ENCODE measurements around the gene XCL2. TPM values are rescaled to one million over a fixed set of nuclear protein-coding genes. Genes with fewer than 3 reads are reported as not detected.
A peak's percentile ranks its signal among the peaks of the same experiment; 100 is the strongest.
"Not testable (repeated sequence)": the region's sequence is repeated elsewhere in the genome, so short reads cannot be mapped to it uniquely, and the experiment has no call there.

XCL2 gene
- polyA plus RNA-seq, 4 donors, result 0.42 to 1.1 TPM; not detected in 2

DNA sequence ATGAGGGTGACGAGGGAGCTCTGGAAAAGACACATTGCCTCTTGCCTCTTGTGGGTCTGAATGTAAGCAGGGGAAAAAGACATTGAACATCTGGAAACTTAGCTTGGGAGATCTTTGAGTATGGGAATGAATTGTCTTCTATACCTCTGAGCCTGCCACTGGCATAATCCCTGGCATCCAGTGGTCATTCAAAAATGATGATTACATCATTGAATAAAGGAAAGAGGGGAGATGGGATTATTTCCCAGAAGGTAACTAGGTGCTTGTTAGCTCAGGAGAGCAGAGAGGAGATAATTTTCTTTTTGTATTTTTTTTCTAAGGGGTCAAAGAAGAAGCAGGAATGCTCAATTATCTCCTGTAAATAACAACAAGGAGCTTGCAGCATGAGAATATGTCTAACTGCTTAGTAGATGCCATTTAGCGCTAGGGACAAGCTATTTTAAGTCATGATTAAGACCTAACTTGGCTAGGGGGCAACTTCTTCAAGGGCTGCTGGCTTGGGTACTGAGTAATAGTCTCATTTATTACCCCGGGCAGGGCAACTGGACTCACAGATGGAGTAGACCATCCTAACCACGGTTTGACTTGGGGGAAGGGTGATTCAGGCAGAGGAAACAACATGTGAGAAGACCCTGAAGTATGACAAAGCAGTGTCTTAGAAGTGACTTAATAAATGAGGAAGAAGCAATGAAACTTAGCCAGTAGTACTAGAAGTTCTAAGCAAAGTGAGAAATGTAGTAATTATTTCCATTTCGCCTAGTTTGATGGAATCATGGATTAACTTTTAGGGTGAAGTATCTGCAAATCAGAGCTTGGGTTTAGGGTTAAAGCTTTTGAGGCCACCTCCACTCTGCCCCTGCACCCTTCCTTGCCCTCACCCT, 11.0 kb upstream of the XCL2 start:
- 70 to 85% (median 77%) methylated on average over 5 of the region's 5 CpGs for WGBS, 3 donors
- FAIRE-seq, result no peak
- H3K36me3 ChIP-seq (ENCODE audit: control insufficient read depth in 3 of 3, insufficient read depth in 2 of 3, low read depth in 1 of 3, low read length in 3 of 3), result no peaks in the 10 kb centered on the region
- H3K4me1 ChIP-seq (ENCODE audit: control insufficient read depth in 3 of 3, insufficient read depth in 2 of 3, low read depth in 1 of 3, low read length in 2 of 3), result no peaks in the 10 kb centered on the region
- H3K9me3 ChIP-seq (ENCODE audit: control insufficient read depth in 2 of 2, insufficient read depth in 1 of 2, low read depth in 1 of 2, low read length in 1 of 2), result no peaks in the 10 kb centered on the region
- no peak for DNase-seq
- H3K27ac ChIP-seq (ENCODE audit: low read depth in 1 of 3, low read length in 2 of 3), result no peak overlapping the region
- no peaks in the 10 kb centered on the region for H3K27me3 ChIP-seq (ENCODE audit: control insufficient read depth in 3 of 3, insufficient read depth in 3 of 3, low read length in 3 of 3)
- no peak overlapping the region for H3K4me3 ChIP-seq (ENCODE audit: low read depth in 1 of 3, low read length in 3 of 3)

DNA sequence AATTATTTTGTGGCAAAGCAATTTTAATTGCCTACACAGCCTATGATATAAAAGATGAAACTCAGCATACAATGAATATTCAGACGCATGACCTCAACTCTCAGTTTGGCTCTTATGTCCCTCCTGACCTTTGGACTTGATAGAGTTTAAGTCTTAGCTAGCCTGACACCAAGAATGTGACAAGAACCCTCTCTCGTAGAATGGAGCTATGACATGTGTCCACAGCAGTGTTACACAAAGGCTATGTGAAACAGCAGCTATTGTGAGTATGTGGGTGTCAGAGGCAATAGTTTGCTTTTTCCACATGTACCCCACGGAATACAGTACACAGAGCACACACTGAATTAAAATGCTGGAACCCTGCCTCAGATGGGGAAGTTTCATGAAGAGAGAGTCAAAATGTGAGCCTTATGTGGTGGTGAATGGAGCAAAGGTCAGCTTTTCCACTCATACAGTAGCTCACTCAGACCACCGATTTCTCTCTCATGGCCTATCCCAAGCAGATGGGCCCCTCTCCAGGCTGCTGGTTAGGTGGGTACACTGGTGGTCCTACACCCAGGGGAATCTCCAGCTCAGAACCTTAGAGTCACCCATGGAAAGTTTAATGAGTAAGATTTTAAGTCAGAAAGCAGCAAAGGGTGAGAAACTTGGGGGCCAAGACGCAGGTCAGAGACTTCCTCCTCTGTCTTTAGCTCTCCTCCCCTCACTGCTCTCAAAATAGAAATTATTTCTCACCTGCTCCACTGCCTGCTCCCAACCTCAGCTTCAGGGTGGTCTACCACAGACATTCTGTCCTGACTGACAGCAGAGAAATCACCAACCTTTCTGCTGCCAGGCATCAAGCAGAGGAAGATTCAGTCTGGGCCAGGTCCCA, 10.1 kb upstream of the XCL2 start:
- WGBS, 3 donors, result 60 to 84% (median 81%) methylated on average over 5 of the region's 5 CpGs
- Histone ChIP-seq H3K36me3 (ENCODE audit: control insufficient read depth in 3 of 3, insufficient read depth in 2 of 3, low read depth in 1 of 3, low read length in 3 of 3) (no peaks in the 10 kb centered on the region), H3K9me3 (ENCODE audit: control insufficient read depth in 2 of 2, insufficient read depth in 1 of 2, low read depth in 1 of 2, low read length in 1 of 2) (no peaks in the 10 kb centered on the region), H3K27ac (ENCODE audit: low read depth in 1 of 3, low read length in 2 of 3) (no peak overlapping the region), H3K27me3 (ENCODE audit: control insufficient read depth in 3 of 3, insufficient read depth in 3 of 3, low read length in 3 of 3) (no peaks in the 10 kb centered on the region), H3K4me3 (ENCODE audit: low read depth in 1 of 3, low read length in 3 of 3) (no peak overlapping the region), H3K4me1 (ENCODE audit: control insufficient read depth in 3 of 3, insufficient read depth in 2 of 3, low read depth in 1 of 3, low read length in 2 of 3) (no peaks in the 10 kb centered on the region)
- no peak for DNase-seq
- no peak for FAIRE-seq

DNA sequence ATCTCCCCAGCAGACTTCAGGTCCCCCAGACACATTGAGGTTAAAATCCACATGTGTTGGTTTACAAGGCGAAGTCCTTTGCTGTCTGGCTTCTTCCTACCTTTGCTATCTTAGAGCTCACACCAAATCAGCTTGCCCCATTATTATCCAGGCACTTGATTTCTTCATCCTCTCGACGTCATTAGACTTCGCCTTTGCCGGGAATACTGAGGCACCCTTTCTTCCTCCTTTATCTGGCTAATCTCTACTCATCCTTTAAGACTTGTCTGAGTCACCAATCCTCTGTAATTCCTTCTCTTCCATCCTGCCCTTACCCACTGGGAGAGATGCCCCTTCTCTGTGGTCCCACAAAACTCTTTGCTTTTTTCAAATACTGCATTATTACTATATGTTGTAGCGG, 9.2 kb upstream of the XCL2 start:
- Histone ChIP-seq H3K27ac (ENCODE audit: low read depth in 1 of 3, low read length in 2 of 3) (no peak overlapping the region), H3K4me1 (ENCODE audit: control insufficient read depth in 3 of 3, insufficient read depth in 2 of 3, low read depth in 1 of 3, low read length in 2 of 3) (no peaks in the 10 kb centered on the region), H3K36me3 (ENCODE audit: control insufficient read depth in 3 of 3, insufficient read depth in 2 of 3, low read depth in 1 of 3, low read length in 3 of 3) (no peaks in the 10 kb centered on the region), H3K27me3 (ENCODE audit: control insufficient read depth in 3 of 3, insufficient read depth in 3 of 3, low read length in 3 of 3) (no peaks in the 10 kb centered on the region), H3K9me3 (ENCODE audit: control insufficient read depth in 2 of 2, insufficient read depth in 1 of 2, low read depth in 1 of 2, low read length in 1 of 2) (no peaks in the 10 kb centered on the region), H3K4me3 (ENCODE audit: low read depth in 1 of 3, low read length in 3 of 3) (no peak overlapping the region)
- no peak for DNase-seq
- FAIRE-seq, result no peak
- WGBS, 3 donors, result 86 to 92% (median 89%) methylated on average over 6 of the region's 6 CpGs

DNA sequence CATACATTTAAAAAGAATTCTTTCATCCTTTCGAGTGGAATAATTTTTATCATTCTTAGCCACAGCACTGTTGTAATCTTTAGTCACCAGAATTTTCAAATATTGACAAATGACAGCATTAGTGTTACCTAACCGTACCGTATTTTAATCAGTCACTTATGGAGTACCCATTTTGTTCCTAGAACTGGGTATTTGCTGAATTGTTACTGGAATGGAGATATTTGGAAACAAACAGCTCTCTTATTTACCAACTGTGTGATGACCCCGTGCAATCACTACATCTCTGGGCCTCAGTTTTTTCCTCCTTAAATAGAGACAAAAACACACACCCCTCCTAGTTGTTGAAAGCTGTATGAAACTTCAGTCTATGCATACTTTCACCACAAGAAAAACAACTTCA, 7.9 kb upstream of the XCL2 start:
- WGBS, 3 donors, result 73 to 82% (median 78%) methylated on average over 4 of the region's 4 CpGs
- FAIRE-seq (no peak), DNase-seq (no peak)
- Histone ChIP-seq H3K9me3 (ENCODE audit: control insufficient read depth in 2 of 2, insufficient read depth in 1 of 2, low read depth in 1 of 2, low read length in 1 of 2) (no peaks in the 10 kb centered on the region), H3K4me3 (ENCODE audit: low read depth in 1 of 3, low read length in 3 of 3) (no peak overlapping the region), H3K27ac (ENCODE audit: low read depth in 1 of 3, low read length in 2 of 3) (no peak overlapping the region), H3K4me1 (ENCODE audit: control insufficient read depth in 3 of 3, insufficient read depth in 2 of 3, low read depth in 1 of 3, low read length in 2 of 3) (no peaks in the 10 kb centered on the region), H3K27me3 (ENCODE audit: control insufficient read depth in 3 of 3, insufficient read depth in 3 of 3, low read length in 3 of 3) (no peaks in the 10 kb centered on the region), H3K36me3 (ENCODE audit: control insufficient read depth in 3 of 3, insufficient read depth in 2 of 3, low read depth in 1 of 3, low read length in 3 of 3) (no peaks in the 10 kb centered on the region)

DNA sequence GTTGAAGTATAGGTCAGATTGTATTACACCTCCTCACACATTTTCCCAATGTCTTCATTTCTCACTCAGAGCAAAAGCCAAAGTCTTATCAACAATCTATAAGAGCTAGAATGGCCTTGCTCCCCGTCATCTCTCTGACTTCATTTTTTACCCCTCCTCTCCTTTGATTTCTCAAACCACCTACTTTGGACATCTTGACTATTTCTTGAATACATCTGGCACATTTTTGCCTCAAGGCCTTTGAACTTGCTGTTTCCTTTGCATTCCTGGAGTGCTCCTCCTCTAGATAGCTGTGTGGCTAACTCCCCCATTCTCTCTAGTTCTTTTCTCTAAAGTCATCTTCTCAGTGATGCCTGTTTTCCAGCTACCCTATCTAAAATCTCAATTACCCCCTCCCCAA, 7.2 kb upstream of the XCL2 start:
- DNase-seq, result no peak
- H3K36me3 ChIP-seq (ENCODE audit: control insufficient read depth in 3 of 3, insufficient read depth in 2 of 3, low read depth in 1 of 3, low read length in 3 of 3), result no peaks in the 10 kb centered on the region
- H3K4me3 ChIP-seq (ENCODE audit: low read depth in 1 of 3, low read length in 3 of 3), result no peak overlapping the region
- FAIRE-seq, result no peak
- H3K4me1 ChIP-seq (ENCODE audit: control insufficient read depth in 3 of 3, insufficient read depth in 2 of 3, low read depth in 1 of 3, low read length in 2 of 3), result no peaks in the 10 kb centered on the region
- no peak overlapping the region for H3K27ac ChIP-seq (ENCODE audit: low read depth in 1 of 3, low read length in 2 of 3)
- WGBS, 3 donors, result 23 to 71% (median 28%) methylated on average over 1 of the region's 1 CpG
- H3K9me3 ChIP-seq (ENCODE audit: control insufficient read depth in 2 of 2, insufficient read depth in 1 of 2, low read depth in 1 of 2, low read length in 1 of 2), result no peaks in the 10 kb centered on the region
- H3K27me3 ChIP-seq (ENCODE audit: control insufficient read depth in 3 of 3, insufficient read depth in 3 of 3, low read length in 3 of 3), result no peaks in the 10 kb centered on the region

DNA sequence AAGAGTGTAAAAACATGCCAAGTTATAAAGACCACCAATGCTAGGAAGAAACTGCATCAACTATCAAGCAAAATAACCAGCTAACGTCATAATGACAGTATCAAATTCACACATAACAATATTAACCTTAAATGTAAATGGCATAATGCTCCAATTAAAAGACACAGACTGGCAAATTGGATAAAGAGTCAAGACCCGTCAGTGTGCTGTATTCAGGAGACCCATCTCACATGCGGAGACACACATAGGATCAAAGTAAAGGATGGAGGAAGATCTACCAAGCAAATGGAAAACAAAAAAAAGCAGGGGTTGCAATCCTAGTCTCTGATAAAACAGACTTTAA, 2.7 kb upstream of the XCL2 start:
- WGBS, 3 donors, result 63 to 91% (median 72%) methylated on average over 3 of the region's 3 CpGs
- not testable (repeated sequence) for H3K27ac ChIP-seq (ENCODE audit: low read depth in 1 of 3, low read length in 2 of 3); DNase-seq; FAIRE-seq; H3K9me3 ChIP-seq (ENCODE audit: control insufficient read depth in 2 of 2, insufficient read depth in 1 of 2, low read depth in 1 of 2, low read length in 1 of 2); H3K36me3 ChIP-seq (ENCODE audit: control insufficient read depth in 3 of 3, insufficient read depth in 2 of 3, low read depth in 1 of 3, low read length in 3 of 3); H3K27me3 ChIP-seq (ENCODE audit: control insufficient read depth in 3 of 3, insufficient read depth in 3 of 3, low read length in 3 of 3); H3K4me3 ChIP-seq (ENCODE audit: low read depth in 1 of 3, low read length in 3 of 3); H3K4me1 ChIP-seq (ENCODE audit: control insufficient read depth in 3 of 3, insufficient read depth in 2 of 3, low read depth in 1 of 3, low read length in 2 of 3)

DNA sequence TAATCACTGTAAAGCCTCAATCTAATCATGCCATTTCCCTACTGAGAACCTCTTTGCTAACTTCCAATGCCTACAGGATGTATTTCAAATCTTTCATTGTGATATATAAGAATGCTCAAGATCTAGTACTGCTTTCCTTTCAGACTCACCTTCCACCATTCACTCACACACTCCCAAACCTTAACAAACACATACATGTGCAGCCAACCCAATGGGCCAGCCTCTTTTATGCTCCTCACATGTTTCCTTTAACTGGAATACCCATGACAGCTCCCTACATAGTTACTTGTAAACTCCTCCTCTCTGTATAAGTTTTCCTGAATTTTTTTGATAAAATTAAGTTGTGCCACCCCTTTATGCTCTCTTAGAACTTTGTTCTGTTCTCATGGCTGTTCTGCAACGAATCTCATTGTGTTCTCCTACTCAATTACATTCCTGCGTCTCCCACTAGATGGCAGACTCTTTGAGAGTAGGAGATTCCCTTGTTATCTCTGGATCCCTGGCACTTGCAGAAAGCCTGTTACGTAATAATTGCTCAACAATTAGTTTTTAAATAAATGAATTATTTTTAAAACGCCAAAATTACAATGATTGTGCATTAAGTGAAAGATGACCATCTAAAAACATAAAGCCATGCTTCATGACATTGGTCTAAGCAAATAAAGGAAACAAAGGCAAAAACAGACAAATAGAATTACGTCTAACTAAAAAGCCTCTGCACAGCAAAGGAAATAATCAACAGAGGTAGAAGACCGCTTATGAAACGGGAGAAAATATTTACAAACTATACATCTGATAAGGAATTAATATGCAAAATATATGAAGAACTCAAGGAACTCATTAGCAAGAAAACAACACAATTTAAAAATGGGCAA, 2.1 kb upstream of the XCL2 start:
- not testable (repeated sequence) for H3K9me3 ChIP-seq (ENCODE audit: control insufficient read depth in 2 of 2, insufficient read depth in 1 of 2, low read depth in 1 of 2, low read length in 1 of 2); FAIRE-seq; H3K4me1 ChIP-seq (ENCODE audit: control insufficient read depth in 3 of 3, insufficient read depth in 2 of 3, low read depth in 1 of 3, low read length in 2 of 3); H3K4me3 ChIP-seq (ENCODE audit: low read depth in 1 of 3, low read length in 3 of 3); H3K27me3 ChIP-seq (ENCODE audit: control insufficient read depth in 3 of 3, insufficient read depth in 3 of 3, low read length in 3 of 3); H3K36me3 ChIP-seq (ENCODE audit: control insufficient read depth in 3 of 3, insufficient read depth in 2 of 3, low read depth in 1 of 3, low read length in 3 of 3); H3K27ac ChIP-seq (ENCODE audit: low read depth in 1 of 3, low read length in 2 of 3)
- 34 to 54% (median 38%) methylated on average over 7 of the region's 7 CpGs for WGBS, 3 donors
- peak; percentile 26 to 63 for DNase-seq

DNA sequence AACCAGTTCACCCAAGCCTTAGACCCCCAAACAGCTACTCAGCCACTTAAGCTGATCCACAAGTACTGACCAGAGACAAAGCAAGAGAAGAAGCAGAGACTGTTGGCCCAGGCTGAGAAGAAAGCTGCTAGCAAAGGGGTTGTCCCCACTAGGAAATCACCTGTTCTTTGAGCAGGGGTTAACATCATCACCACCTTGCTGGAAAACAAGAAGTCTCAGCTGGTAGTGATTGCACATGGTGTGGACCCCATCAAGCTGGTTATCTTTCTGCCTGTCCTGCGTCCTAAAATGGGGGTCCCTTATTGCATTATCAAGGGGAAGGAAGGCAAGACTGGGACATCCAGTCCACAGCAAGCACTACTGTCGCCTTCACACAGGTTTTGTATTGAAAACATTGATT, 819 bp downstream of the XCL2 start:
- not testable (repeated sequence) for H3K36me3 ChIP-seq (ENCODE audit: control insufficient read depth in 3 of 3, insufficient read depth in 2 of 3, low read depth in 1 of 3, low read length in 3 of 3); H3K27me3 ChIP-seq (ENCODE audit: control insufficient read depth in 3 of 3, insufficient read depth in 3 of 3, low read length in 3 of 3); FAIRE-seq; H3K27ac ChIP-seq (ENCODE audit: low read depth in 1 of 3, low read length in 2 of 3); H3K4me1 ChIP-seq (ENCODE audit: control insufficient read depth in 3 of 3, insufficient read depth in 2 of 3, low read depth in 1 of 3, low read length in 2 of 3); H3K9me3 ChIP-seq (ENCODE audit: control insufficient read depth in 2 of 2, insufficient read depth in 1 of 2, low read depth in 1 of 2, low read length in 1 of 2); H3K4me3 ChIP-seq (ENCODE audit: low read depth in 1 of 3, low read length in 3 of 3); DNase-seq
- WGBS, 3 donors, result 84 to 96% (median 85%) methylated on average over 2 of the region's 2 CpGs

All from small intestine (tissue), 7 donors.